COLO668 (cell line): Measurements from ENCODE around the gene PAQR6.
A peak's percentile ranks its signal among the peaks of the same experiment; 100 is the strongest.

Source experiments
- DNase-seq: peaks from one replicate; lab custom pipeline; 2025; ENCODE audit not compliant: unreplicated experiment; lab: John Stamatoyannopoulos, UW

PAQR6 gene

GRCh38 chr1:156247460-156248322 lies at the start of gene PAQR6:
Gene PAQR6 (minus strand): TSS chr1:156248056. CDS start chr1:156246731, 1,325 bp downstream.
- DNase-seq, result no peak

GRCh38 chr1:156295391-156295947 lies 47.6 kb upstream of the PAQR6 start, which contains the start of gene GLMP:
Gene GLMP (minus strand): TSS chr1:156295679. CDS start chr1:156295645, 34 bp downstream.
- peak; percentile 46 for DNase-seq

GRCh38 chr1:156293895-156294294 lies 46.0 kb upstream of the PAQR6 start:
- no peak for DNase-seq

GRCh38 chr1:156293098-156293434 lies 45.2 kb upstream of the PAQR6 start:
- no peak for DNase-seq

- DNase-seq, result peak; percentile 87
Measured at GRCh38 chr1:156291226-156292061, 43.6 kb upstream of the PAQR6 start.

GRCh38 chr1:156289857-156290256 lies 42.0 kb upstream of the PAQR6 start:
- no peak for DNase-seq

GRCh38 chr1:156286061-156286460 lies 38.2 kb upstream of the PAQR6 start:
- no peak for DNase-seq

GRCh38 chr1:156285437-156285836 lies 37.6 kb upstream of the PAQR6 start:
- DNase-seq, result no peak

- DNase-seq, result no peak
Measured at GRCh38 chr1:156284757-156285156, 36.9 kb upstream of the PAQR6 start.

- DNase-seq, result peak; percentile 43
Measured at GRCh38 chr1:156284112-156284511, 36.3 kb upstream of the PAQR6 start, which contains the start of gene TMEM79. Gene TMEM79 (plus strand): TSS chr1:156284325. CDS start chr1:156285227, 902 bp downstream.

GRCh38 chr1:156283521-156283920 lies 35.7 kb upstream of the PAQR6 start:
- DNase-seq, result no peak

- DNase-seq, result peak; percentile 98
Measured at GRCh38 chr1:156282479-156283222, 34.8 kb upstream of the PAQR6 start, which contains the start of gene SMG5. Gene SMG5 (minus strand): TSS chr1:156282825. CDS start chr1:156282680, 145 bp downstream.

- DNase-seq, result peak; percentile 64
Measured at GRCh38 chr1:156281693-156282478, 34.0 kb upstream of the PAQR6 start.

- peak; percentile 12 for DNase-seq
Measured at GRCh38 chr1:156281281-156281680, 33.4 kb upstream of the PAQR6 start.

- no peak for DNase-seq
Measured at GRCh38 chr1:156279837-156280236, 32.0 kb upstream of the PAQR6 start.

GRCh38 chr1:156276966-156277381 lies 29.1 kb upstream of the PAQR6 start:
- DNase-seq, result no peak

GRCh38 chr1:156276532-156276931 lies 28.7 kb upstream of the PAQR6 start:
- no peak for DNase-seq

- DNase-seq, result no peak
Measured at GRCh38 chr1:156270314-156270713, 22.5 kb upstream of the PAQR6 start.

GRCh38 chr1:156268336-156268735 lies 20.5 kb upstream of the PAQR6 start:
- DNase-seq, result no peak

- no peak for DNase-seq
Measured at GRCh38 chr1:156266051-156266450, 18.2 kb upstream of the PAQR6 start.
